Suppressor macrophage (primary cell): ENCODE results near the gene PAX3.
A peak's percentile ranks its signal among the peaks of the same experiment; 100 is the strongest.

Experiments used
- DNase-seq, 4 experiments: peaks; one replicate each; pipeline ENCODE4 v3.0.0-alpha.2; 2020 to 2022

Gene PAX3

DNA sequence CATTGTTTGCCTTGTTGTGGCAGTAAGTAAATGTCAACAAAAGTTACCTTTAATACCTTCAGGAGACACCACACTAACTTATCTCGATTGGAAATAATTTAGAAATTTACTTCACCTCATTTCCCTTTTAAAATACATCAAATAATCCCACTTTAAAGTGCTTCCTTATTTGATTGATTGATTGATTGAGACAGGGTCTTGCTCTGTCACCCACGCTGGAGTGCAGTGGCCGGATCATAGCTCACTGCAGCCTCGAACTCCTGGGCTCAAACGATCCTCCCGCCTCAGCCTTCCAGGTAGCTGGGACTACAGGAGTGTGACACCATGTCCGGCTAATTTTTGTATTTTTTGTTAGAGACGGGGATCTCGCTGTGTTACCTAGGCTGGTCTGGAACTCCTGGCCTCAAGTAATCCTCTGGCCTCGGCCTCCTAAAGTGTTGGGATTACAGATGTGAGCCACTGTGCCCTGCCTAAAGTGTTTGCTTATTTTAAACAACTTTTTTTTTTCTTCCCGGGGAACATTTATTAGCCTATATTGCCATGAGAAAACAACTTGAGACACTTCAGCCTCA, 12.0 kb upstream of the PAX3 start:
- DNase-seq: no peak

DNA sequence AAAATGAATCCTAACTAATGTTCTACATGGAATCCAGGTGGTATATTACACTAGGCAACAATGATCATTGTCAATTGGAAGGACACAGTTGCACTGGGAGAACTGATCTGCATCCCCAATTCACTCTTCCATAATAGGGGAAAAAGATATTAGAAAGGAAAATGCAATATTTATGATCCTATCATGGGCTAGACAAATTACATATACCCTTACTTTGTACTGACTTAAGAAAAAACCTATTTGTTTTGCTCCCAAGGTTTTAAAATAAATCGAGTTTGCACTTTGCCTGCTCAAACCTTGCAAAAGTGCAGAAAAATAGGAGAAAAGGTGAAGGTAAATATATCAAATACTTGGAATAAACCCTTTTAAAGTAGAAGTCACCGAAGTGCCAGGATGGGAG, 11.0 kb upstream of the PAX3 start:
- no peak for DNase-seq

GRCh38 chr2:222309361-222309760, 10.6 kb upstream of the PAX3 start:
- DNase-seq: peak in 3 of 4 experiments; percentile 38 to 55 (median 51)

GRCh38 chr2:222307978-222308730, 9.4 kb upstream of the PAX3 start:
- DNase-seq: peak in 1 of 4 experiments; percentile 2

DNA sequence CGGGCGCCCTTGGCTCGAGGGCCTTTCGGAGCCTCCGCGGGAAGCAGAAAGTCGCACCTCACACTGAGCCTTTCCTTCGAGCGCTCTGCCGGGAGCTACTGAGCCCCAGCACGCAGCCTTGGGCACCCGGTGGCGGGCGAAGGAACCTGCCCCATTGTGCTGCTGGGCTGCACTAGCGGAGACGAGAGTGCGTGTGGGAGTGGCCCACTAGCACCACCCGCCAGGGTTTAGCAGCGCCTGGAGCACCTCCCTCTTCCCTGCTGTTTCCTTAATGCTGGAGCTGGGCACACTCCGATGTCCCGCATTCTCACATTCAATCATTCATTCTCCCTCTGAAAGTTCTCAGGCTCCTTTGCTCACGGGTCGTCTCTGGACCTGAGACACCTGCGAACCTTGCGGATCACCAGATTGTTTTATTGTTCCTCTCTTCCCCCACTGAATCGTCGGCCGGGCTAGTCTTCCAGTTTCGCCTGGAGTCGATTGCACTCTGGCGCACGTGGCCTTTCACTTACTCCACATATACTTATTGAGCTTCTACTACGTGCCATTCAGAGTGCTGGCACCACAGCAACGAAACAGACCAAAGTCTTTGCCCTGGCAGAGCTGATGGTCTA, 8.5 kb upstream of the PAX3 start:
- DNase-seq: peak in 2 of 4 experiments; percentile 49 to 52

GRCh38 chr2:222306393-222307142, 7.8 kb upstream of the PAX3 start:
- no peak for DNase-seq

GRCh38 chr2:222305516-222306392, 7.0 kb upstream of the PAX3 start:
- peak; percentile 48 to 68 (median 56) for DNase-seq

GRCh38 chr2:222304737-222305515, 6.1 kb upstream of the PAX3 start:
- peak; percentile 5 to 53 (median 35) for DNase-seq

GRCh38 chr2:222303828-222304736, 5.3 kb upstream of the PAX3 start:
- DNase-seq: peak in 3 of 4 experiments; percentile 30 to 71 (median 64)

DNA sequence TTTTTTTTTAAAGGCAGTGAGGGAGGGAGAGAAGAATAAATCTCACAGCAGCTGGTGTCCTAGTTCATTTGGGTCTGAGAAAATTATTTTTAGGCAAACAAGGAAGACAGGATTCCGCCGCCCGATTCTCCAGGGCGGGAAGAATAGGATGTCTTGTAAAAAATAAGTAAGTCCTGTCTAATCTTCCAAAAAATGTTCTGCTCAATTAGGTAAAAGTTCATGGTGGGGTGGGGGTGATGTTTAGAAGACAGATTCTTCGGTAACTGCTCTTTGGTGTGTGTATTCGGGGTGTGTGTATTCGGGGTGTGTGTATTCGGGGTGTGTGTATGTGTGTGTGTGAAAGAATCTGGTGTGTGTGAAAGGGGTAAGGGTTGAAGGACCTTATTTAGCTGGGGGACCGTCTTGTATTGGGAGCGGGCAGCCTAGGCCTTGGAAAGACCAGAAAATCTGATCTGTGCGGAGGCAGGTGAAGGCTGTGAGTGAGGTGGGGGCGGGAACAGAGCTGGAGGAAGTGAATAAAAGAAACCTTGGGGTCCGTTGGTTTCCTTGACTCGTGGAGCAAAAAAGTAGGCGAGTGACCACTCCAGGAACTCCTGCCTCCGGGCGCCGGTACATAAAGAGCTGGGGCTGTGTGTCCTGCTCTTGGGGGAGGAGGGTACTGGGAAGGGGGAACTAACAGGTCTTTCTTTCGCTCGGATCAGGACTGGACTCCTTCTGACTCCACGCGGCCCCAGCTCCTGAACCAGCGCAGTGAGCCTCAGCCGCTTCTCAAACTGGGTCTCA, 4.4 kb upstream of the PAX3 start:
- no peak for DNase-seq

GRCh38 chr2:222302178-222303018, 3.6 kb upstream of the PAX3 start:
- peak in 3 of 4 experiments; percentile 1 to 24 (median 23) for DNase-seq

DNA sequence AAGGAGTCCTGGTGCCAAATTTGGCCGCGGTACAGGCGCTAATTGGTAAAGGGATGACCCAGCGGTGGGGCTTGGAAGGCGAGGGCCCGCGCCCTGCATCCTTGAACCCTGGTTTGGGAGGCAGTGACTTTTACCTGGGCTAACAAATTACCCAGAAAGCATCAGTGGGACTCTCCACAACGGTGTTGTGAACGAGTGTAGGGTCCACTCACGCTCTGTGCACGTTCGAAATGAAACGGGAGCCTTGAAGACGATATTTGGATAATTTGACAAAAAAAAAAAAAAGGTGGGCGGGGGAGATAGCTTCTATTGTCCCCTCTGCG, 3.0 kb upstream of the PAX3 start:
- no peak for DNase-seq

- DNase-seq: peak in 3 of 4 experiments; percentile 3 to 31 (median 30)
These were observed 2.4 kb upstream of the PAX3 start for GRCh38 chr2:222301053-222301795.

DNA sequence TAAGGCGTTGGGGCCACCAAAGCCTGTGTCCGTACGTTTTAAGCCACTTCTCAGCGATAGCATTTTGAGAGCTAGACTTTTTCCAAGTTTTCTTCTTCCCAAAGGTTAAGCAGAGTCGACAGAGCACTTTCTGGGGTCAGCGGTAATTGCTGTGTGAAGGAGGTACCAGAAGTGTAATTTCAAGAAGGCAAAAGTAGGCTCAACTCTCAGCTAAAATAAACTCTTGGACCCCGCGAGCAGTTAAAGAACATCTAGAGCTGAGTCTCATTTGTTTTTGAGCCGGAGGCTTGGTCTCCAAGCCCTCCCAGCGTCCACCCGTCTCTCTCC, 1.9 kb upstream of the PAX3 start:
- DNase-seq: no peak

DNA sequence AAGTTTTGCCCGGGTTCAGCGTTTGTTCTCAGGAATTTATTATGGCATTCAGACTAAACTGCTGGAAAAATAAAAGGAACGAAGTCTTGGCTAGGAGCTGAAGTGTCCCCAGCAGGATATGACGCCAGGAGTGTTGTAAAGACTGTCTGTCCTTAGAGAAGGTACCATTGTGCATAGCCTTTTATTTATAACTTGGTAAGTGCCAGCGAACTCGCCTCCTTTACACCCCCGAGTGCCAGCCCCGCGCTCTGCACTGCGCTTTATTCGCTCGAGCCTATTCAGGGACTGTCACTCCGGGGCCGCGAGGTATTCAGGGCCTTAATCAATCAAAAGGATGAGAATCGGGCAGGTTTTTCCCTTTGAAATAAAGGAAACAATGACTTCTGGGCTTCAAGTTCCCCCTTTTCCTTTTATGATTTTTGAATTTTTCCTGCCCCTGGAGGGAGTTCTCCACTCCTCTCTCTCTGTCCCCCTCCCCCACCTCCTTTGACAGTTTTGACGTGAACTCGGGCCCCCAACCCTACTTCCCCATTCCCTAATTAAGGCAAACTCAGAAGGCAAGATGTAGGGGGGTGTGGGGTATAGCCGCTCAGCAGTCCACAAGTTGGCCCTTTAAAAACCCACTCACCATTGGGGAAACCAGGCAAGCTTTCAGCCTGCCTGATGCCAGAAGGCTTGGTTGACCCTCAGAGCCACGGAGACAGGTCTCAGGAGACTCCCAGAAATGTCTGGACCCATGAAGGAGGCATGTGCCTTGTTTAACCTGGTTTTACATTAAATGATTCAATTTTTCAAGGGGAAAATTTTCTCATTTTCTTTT, 1.3 kb upstream of the PAX3 start:
- DNase-seq: peak in 2 of 4 experiments; percentile 1 to 10

DNA sequence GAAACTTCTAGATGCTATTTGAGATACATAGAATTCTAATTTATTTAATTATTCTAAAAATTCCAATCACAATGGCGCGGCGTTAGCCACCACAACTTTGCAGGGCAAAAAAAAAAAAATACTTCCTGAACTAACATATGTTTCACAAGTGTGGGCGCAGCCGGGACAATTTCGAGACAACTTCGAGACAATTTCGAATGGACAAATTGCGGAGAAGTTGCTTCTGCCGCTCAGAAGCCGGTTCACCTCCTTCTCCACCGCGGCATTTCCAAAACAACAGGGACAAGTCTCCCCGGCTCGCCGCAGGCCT, 842 bp downstream of the PAX3 start:
- peak in 3 of 4 experiments; percentile 40 to 55 (median 52) for DNase-seq

DNA sequence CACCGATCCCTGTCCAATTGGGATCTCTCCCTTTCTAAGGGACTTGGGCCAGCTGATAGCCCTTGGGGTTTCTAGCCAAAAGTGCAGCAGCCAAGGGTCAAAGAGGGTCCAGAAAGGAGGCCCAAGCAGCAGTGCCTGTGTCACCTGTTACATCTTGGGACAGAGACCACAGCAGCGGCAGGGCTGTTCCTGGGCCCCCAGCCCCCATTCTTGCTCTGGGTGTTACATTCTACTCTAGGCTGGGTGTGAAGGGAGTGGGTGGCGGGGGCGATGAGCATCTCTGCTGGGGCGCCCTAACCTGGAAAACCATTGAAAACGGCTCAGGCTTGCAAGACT, 1.2 kb downstream of the PAX3 start:
- no peak for DNase-seq
